Measurements from ENCODE around the gene PLIN3.
"Not testable (repeated sequence)": the region's sequence is repeated elsewhere in the genome, so short reads cannot be mapped to it uniquely, and the experiment has no call there.

PLIN3 gene, protein sequence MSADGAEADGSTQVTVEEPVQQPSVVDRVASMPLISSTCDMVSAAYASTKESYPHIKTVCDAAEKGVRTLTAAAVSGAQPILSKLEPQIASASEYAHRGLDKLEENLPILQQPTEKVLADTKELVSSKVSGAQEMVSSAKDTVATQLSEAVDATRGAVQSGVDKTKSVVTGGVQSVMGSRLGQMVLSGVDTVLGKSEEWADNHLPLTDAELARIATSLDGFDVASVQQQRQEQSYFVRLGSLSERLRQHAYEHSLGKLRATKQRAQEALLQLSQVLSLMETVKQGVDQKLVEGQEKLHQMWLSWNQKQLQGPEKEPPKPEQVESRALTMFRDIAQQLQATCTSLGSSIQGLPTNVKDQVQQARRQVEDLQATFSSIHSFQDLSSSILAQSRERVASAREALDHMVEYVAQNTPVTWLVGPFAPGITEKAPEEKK

GRCh38 chr19:4867534-4868285 is at the start of gene PLIN3:
Gene PLIN3, minus strand, starts transcription at chr19:4867667. Its CDS starts 6,273 bp downstream, at chr19:4861394.
- peak; percentile 95 for DNase-seq

- DNase-seq = peak; percentile 77
These were observed 49.0 kb upstream of the PLIN3 start for GRCh38 chr19:4916292-4917082.

DNA sequence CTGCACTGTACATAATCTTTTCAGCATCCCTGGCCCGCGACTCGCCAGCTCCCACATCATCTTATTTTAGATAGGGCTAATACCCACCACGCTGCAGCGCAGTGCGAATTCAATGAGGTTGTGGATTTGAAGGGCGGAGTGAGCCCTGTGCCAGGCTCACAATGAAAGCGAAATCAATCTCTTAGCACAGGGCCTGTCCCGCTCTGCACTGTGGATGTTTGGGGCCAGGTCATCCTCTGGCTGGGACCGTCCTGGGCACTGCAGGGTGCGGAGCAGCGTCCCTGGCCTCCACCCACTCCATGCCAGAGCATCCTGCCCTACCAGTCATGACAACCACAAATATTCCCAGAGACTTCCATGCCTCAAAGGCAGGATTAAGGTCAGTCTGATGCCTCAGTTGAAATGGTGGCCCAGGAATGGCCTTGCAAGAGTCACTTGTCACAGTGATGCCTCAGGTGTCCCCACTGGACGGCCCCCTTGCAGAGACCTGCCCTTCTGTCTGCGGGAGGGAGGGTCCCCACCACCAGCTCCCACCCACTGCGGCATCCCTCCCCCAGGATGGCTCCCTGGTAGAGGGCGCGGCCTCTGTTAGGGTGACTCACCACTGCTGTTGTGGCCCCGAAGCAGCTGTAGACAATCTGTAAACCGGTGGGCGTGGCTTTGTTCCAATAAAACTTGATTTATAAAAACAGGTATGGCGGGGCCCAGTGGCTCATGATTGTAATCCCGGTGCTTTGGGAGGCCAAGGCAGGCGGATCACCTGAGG is 47.5 kb upstream of the PLIN3 start:
- DNase-seq = peak; percentile 90

DNA sequence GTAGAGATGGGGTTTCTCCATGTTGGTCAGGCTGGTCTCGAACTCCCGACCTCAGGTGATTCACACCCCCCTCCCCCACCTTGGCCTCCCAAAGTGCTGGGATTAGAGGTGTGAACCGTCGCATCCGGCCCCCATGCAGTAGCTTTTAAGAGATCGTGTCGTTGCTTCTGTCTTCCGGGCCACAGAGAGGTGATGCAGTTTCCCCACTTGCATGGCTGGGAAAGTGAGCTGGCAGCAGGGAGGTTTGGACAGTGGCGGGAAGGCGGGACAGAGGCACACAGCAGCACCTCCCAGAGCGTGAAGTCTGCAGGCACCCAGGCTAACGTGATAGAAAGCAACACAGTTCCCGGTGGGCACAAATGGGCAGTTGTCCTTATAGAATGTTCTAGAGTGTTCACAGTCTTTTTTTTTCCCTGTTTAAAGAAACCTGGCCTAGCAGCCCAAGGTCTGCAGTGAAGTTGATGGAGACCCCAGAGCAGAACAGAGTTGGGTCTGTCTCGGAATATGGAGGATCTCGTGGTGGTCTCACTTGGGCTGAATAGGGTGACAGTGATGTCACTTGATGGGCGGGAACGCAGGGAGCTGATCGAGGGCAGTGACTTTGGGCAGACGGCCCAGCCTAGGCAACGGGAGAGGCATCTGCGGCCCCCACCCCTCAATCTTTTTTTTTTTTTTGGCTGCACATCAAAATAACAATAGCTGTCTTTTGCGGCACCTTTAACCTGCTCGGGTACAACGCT is 46.7 kb upstream of the PLIN3 start:
- peak; percentile 72 for DNase-seq

DNA sequence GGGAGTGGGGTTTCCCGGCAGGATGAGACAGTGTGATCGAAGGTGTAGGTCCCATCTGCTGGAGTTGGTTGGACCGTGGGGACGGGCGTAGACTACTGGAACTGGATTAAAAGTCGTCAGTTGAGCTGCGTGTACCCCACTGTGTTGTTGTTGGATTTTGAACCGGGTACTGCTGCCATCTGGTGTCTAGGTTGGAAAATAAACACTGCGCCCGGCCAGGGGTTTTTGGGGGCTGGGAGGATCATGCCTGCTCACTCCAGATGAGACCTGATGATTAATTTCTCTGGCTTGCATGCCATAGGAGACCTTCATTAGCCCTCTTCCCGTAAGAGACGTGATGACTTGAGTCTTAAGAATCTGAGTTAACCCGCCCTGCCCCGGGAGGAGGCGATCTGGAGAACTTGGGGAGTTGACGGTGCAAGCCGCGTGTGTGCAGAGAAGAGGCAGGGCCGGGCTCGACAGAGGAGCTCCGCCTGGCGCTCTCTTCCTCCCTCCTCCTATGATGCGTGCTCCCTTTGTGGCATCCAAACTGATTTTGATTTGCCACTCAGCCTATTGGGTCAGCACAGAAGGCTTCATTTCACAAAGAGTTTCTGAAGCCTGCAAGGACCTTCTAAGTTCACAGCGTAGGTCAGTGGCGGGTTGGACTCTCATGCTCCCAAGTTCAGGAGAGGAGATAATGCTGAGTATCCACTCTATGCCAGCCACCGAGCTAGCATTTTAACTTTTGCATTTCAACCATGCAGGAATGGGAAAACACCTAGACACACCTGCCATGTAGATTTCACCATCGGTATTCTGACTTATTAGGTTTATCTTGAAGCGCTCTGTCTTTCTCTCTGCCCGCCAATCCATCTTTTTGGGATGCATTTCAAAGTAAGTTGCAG is 44.6 kb upstream of the PLIN3 start:
- DNase-seq = peak; percentile 89

- DNase-seq = no peak
These were observed 43.8 kb upstream of the PLIN3 start for GRCh38 chr19:4911314-4911713.

DNA sequence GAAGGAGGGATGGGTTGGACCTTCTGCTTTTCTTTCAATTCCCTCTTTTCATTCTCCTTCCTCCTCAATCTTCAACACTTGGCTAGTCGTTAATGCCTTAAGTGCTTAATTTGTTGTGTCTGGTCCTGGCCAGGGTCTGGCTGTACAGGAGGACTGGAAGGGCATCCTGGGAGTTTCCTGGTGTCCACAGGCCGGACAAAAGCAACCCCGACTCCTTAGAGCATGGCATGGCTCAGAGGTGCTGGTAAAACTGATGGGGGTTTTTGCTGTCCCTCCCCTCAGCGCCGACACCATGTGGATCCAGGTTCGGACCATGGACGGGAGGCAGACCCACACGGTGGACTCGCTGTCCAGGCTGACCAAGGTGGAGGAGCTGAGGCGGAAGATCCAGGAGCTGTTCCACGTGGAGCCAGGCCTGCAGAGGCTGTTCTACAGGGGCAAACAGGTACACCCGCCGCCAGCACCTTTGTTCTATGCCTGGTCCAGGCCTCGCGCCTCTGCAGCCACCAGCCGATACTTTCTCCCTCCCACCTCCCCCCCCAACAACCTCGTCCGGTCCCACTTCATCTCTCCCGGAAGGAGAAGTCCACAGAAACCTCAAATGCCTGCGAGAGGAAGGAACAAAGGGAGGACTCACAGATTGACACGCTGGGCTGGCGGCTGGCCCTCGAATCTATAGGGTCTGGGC is 43.3 kb upstream of the PLIN3 start:
- DNase-seq = peak; percentile 68

GRCh38 chr19:4909897-4910593 is 42.6 kb upstream of the PLIN3 start:
- DNase-seq = peak; percentile 97

- peak; percentile 68 for DNase-seq
These were observed 41.9 kb upstream of the PLIN3 start, which contains the start of gene UHRF1 for GRCh38 chr19:4909156-4909896. Gene UHRF1, plus strand, starts transcription at chr19:4909501. Its CDS starts 1,385 bp downstream, at chr19:4910886.

DNA sequence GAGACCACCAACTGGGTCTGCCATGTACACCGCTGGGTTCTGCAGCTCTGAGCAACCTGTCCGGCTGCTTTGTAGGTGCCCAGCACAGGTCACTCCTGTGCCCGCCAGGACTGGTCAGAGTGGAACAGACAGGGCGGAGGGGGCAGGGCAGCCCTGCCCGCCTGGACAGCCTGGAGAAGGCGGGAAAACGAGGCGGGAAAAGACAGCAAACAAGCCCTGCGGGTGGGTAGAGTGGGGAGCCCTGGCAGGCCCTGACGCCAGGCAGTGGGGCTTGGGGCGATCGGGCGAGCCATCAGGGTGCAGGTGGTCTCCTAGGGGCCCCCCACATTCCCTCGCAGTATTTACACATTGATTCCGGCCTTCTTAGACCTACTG is 41.3 kb upstream of the PLIN3 start:
- DNase-seq = no peak

- DNase-seq = no peak
These were observed 40.9 kb upstream of the PLIN3 start for GRCh38 chr19:4908360-4908759.

- DNase-seq = no peak
These were observed 39.5 kb upstream of the PLIN3 start for GRCh38 chr19:4906963-4907362.

- DNase-seq = no peak
These were observed 37.0 kb upstream of the PLIN3 start for GRCh38 chr19:4904481-4904880.

DNA sequence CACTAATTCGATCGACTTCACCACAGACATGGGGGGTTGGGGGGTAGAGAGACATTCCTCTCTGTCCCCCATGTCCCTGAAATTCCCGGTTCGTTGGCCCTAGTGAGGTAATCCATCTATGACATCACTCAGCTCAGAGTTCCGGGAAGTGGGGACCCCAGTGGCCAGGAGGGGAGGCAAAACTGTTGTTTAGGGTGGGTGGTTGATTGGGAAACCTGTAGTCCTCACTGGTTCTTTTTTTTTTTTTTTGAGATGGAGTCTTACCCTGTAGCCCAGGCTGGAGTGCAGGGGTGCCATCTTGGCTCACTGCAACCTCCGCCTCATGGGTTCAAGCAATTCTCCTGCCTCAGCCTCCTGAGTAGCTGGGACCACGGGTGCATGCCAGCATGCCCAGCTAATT is 35.3 kb upstream of the PLIN3 start, which contains the start of gene ARRDC5:
TSS of gene ARRDC5 (minus strand) at position 101 of the 400 bp plus-strand sequence. CDS start at position 30, 71 bp downstream.
- DNase-seq = no peak

DNA sequence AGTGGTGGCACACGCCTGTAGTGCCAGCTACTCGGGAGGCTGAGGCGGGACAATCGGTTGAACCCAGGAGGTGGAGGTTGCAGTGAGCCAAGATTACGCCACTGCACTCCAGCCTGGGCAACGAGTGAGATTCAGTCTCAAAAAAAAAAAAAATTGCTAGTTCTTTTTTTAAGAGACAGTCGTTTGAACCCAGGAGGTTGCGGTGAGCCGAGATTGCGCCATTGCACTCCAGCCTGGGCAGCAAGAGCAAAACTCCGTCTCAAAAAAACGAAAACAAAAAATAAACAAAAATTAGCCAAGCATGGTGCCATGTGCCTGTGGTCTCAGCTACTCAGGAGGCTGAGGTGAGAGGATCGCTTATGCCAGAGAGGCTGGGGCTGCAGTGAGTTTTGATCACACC is 33.4 kb upstream of the PLIN3 start:
- not testable (repeated sequence) for DNase-seq

- DNase-seq = no peak
These were observed 29.7 kb upstream of the PLIN3 start for GRCh38 chr19:4897146-4897545.

GRCh38 chr19:4896372-4896771 is 28.9 kb upstream of the PLIN3 start:
- no peak for DNase-seq

DNA sequence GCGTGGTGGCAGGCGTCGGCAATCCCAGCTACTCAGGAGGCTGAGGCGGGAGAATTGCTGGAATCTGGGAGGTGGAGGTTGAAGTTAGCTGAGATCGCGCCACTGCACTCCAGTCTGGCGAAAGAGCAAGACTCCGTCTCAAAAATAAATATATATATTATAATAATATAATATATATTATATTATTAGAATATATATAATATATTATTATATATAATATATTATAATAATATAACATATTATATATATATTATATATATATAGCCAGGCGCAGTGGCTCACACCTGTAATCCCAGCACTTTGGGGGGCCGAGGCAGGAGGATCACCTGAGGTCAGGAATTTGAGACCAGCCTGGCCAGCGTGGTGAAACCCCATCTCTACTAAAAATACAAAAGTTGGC is 25.5 kb upstream of the PLIN3 start:
- DNase-seq = not testable (repeated sequence)
